T47D (cell line): ENCODE data around the gene GORASP2.
A peak's percentile ranks its signal among the peaks of the same experiment; 100 is the strongest.

Source experiments
- DNase-seq, 2 experiments: peaks; one replicate each; pipeline versions ENCODE4 v3.0.0 to v3.0.0-alpha.2; 2011 to 2012; ENCODE audit warnings: low read depth in 1 of 2, low spot score in 1 of 2
- JUND ChIP-seq: IDR thresholded peaks from 2 replicates; pipeline ENCODE4 v1.6.1; 2012; ENCODE audit warnings: low read depth
- in situ Hi-C: cut with HindIII; loops from 2 replicates; pipeline ENCODE4 v1.10.0; 2016; ENCODE audit warnings: low sequenced_read_pairs, low pct_unique_long_range_greater_than_20kb

Gene GORASP2

DNA sequence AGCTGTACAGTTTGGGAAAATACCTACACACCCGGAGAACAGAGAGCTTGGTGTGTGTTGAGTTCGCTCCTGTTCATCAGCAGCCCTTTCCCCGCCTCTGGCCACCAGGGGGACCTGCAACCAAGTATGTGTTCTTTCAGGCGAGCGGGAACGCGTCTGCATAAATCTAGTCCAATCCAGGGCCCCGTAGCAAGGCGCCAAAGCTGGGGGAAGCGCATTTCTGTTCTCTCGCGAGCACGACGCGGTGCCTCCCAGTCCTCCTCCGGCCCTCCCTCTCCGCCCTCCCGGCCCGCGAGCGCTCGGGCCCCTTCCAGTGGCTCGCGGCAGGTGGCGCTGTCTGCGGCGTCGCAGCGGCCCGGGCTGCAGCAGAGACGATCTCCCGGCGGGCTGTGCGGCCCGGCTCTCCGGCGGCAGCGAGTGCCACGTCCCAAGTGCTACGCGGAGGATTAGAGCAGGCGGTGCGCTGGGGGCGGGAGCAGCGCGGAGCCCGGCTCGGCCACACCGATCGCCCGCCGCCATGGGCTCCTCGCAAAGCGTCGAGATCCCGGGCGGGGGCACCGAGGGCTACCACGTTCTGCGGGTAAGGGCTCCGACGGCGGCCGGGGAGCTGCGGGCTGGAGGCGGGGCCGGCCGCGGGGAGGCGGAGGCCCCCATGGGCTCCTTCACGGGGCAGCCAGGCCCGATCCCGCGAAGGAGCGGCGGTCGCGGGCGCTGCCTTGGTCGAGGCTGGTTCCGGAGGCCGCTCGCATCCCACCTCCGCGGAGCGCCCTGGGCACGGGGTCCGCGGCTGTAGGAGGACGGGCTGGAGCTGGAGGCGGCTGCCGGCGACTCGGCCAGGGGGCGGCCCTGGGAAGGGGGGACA is at the start of gene GORASP2:
Gene GORASP2 (plus strand): TSS at position 430 of the 862 bp plus-strand sequence. CDS start 88 bp downstream, at position 518.
- no peak for TF ChIP-seq JUND

DNA sequence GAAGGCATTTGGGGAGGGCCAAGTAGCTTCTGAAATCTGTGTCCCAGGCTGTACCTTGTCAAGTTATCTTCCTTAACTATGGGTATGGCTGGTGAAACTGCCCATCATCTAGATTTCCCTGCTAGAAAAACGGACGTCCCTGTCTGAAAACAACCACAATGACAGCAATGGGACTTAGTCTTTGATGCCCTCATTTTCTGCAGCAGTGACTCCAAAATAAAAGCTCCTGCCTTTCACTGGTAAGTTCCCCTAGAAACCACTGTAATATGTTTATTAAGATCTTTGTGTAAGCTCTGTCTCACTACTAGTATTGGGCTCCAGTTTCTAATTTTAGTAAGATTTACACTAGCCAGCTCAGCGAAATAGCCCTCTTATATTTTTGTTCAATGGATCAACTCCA is 47.2 kb upstream of the GORASP2 start:
- TF ChIP-seq JUND: no peak
- DNase-seq: no peak
- in situ Hi-C loops: no loop called here

More for the DNA sequence above, at the start of gene GORASP2:
- in situ Hi-C loops: no loop called here
- DNase-seq: peak; percentile 88 to 98

DNA sequence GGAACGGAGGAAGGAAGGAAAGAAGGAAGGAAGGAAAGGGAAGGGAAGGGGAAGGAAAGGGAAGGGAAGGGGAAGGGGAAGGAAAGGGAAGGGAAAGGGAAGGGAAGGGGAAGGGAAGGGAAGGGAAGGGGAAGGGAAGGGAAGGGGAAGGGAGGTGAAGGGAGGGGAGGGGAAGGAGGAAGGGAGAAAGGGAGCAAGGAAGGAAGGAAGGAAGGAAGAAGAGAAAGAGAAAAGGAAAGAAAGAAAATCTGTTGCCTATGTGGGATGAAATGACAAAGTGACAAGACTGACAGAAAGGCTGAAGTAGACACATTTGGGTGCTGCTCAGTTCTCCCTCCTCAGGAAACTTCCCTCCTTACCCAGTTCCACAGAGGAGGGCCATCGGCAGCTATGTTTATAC is 46.3 kb upstream of the GORASP2 start:
- in situ Hi-C loops: no loop called here
- DNase-seq: no peak
- TF ChIP-seq JUND: no peak

DNA sequence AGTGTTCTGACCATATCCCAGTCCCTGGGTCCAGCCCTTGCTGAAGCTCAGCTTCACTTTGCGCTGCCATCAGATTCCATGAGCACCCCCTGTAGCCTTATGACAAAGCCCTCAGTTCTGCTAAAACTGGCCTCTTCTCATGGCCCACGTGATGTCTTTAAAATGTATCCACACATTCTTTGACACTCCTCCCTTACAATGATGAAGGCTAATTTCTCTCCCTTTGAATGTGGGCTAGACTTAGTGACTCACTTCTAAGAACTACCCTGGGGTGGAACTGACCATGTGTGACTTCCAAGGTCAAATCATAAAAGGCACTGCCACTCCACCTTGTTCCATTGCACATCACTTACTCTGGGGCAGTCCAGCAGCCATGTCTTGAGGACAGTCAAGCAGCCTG is 45.4 kb upstream of the GORASP2 start:
- no peak for TF ChIP-seq JUND
- in situ Hi-C loops: no loop called here

DNA sequence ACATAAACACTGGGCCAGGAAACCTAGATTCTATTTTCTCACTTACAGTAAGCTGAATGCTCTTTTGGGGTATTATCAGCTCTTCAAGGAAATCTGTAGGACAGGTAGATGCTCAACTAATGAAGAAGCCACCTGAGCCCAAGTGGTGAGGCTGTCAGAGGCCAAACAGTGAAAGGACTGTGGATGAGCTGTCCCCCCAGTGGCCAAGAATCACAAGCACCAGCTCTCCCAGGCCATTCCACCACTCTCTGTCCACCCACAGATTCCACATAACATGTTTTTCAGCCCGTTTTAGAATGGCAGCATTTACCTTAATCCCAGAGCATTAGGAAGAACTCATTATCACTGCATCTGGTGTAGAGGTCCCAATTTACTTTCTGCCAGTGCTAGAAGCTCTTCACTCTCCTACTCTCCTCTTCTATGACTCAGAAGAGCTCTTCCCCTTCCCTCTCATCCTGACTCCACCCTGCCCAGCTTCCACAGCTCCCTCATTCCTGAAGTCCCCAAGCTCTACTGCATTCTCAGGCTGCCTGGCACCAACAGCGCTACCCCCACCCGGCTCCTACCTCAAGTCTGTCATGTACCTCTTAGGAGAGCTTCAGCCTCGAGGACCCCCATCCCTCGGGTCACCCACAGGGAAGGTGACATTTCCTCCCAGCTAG is 43.8 kb upstream of the GORASP2 start:
- DNase-seq: no peak
- in situ Hi-C loops: no loop called here

More for the DNA sequence above, 45.4 kb upstream of the GORASP2 start:
- DNase-seq: no peak

DNA sequence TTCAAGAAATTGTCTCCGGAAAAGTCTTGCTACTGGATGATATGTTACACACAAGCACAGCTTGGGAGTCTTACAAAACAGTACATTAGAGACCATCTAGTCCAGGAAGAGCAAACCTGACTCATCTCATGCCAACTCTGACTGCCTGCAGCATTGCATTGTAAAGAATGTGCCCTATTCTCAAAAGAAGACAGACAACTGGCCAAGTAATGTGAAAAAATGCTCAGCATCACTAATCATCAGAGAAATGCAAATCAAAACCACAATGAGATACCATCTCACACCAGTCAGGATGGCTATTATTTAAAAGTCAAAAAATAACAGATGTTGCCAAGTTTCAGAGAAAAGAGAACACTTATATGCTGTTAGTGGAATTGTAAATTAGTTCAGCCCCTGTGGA is 42.7 kb upstream of the GORASP2 start:
- TF ChIP-seq JUND: no peak
- in situ Hi-C loops: no loop called here
- DNase-seq: no peak

More for the DNA sequence above, 43.8 kb upstream of the GORASP2 start:
- TF ChIP-seq JUND: no peak

DNA sequence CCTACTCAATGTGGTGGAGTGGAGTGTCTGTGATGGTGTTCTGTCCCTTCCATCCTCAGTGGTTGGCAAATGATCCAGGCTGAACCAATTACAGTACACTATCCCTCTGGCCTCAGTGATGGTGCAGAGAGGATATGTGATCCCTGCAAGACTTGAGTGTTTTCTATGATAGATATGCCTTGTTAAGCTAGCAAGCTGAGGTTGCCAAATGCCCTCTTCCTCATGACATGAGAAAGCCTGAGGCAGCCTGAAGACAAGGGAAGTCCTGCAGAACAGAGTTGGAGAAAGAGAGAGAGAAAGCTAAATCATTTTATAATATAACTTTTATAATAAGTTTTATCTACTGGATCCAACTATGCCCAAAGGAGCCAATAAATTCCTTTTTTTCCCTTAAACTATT is 41.6 kb upstream of the GORASP2 start:
- in situ Hi-C loops: no loop called here
- DNase-seq: no peak
- no peak for TF ChIP-seq JUND

DNA sequence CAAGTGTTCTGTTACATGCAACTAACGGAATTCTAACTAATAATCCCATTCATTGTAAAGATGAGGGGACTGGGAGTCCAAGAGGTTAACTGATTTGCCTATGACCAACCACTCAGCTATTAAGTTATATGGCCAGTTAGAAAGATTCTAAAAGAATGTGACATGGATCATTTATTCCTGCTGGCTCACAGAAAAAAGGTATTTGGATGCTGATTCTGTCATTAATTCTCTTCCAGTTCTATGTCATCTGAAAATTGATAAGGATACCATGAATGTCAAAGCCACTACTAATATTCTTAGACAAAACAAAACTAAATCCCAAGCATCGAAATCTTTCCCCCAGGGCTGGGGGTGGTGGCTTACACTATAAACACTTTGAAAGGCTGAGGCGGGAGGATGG is 41.2 kb upstream of the GORASP2 start:
- TF ChIP-seq JUND: no peak
- no peak for DNase-seq
- in situ Hi-C loops: no loop called here

DNA sequence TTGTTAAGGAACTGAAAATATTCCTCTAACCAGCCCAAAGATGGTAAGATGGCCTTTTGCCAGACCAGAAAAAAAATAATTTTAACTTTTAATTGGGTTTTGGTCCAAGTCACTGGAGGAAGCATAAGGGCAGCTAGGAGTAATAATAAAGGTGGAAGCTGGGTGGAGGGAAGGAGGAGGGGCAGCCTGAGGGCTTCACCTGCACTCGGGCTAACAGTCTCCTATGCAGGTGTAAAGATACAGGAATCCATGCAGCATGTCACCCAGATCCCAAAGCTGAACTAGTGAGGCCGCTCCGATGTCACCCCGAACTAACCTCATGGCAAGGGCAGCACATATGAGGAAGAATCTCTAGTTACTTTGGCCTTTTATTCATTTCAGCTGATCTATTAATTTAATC is 37.2 kb upstream of the GORASP2 start:
- DNase-seq: no peak
- no peak for TF ChIP-seq JUND
- in situ Hi-C loops: no loop called here

DNA sequence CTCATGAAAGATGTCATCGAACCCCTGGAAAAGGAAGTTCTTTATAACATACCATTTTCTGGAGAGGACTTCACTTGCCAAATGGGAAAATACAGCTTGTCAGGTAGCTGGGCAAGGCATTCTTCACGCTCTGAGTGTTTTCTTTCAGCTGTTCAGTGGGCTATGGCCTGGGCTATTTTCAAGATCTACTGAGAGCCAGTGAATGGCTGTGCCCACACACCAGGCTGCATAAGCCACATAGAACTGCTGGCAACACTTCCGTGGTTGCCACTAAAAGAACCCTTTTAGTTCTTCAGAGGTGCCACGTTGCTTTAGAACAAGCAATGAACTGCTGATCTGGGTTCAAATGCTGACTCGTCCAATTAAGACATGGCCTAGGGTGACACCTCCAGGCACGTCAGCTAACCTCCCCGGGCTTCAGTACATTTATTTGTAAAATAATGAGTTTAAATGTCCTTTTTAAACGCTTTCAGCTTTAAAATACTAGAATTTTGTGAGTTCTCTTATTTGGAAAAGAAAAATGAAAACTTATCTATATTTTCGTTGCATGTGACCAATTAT is 36.6 kb upstream of the GORASP2 start:
- no peak for TF ChIP-seq JUND
- in situ Hi-C loops: no loop called here

DNA sequence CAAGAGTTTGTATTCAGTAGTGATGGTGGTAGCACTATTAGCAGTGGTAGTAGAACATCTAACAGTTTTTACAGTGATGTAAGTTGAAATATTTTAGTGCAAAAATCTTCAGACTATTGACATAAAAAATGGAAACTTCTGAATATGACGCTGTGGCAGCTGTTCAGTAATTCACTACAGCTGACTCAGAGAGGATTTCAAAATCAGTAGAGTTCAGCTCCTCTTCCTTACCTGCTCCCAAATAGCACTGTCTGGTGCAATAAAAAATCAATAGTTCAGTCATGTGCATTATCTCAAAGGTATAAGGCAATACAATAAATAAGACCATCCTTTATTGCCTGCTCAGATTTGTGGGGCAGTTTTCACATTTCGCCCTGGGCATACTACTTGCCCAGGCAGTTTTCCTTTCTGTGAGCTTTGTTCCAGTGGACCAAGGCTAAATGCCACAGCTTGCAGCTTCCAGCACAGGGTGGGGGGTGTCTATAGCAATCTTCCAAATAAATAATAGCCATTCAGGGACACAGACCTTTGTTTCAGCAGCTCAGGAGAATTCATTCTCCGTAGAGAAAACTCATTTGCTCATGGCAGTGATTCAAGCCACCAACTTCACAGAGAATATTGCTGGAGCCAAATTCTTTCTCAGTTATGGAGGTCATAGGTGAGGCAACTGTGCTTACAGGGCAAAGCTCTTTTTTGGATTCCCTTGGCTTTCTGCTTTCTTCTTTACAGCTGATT is 33.9 kb upstream of the GORASP2 start:
- TF ChIP-seq JUND: no peak
- in situ Hi-C loops: no loop called here
- no peak for DNase-seq

More for the DNA sequence above, 36.6 kb upstream of the GORASP2 start:
- no peak for DNase-seq

DNA sequence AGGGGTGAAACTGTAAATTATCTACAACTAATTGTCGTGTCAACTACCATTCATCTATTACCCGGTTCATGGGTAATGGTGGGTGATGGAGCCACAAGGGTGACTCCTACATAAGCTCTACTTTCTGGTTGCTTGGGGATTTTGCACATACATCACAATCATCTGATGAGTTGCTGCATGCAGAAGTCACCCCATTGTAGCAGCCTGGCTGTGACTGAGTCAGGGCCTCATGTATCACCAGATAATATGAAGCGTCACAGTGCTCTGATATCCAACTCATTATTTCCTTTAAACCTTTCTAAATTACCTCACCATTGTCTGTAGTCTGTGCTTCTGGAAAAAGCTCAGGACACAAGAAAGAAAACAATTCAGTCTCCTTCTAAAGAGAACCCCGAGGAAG is 32.4 kb upstream of the GORASP2 start:
- TF ChIP-seq JUND: no peak
- DNase-seq: no peak
- in situ Hi-C loops: no loop called here
